ENCODE data around the gene SEC24C.
A peak's percentile ranks its signal among the peaks of the same experiment; 100 is the strongest.
"Not testable (repeated sequence)": the region's sequence is repeated elsewhere in the genome, so short reads cannot be mapped to it uniquely, and the experiment has no call there.

The SEC24C gene

GRCh38 chr10:73793456-73793855 lies 49.3 kb downstream of the SEC24C start:
- no peak for DNase-seq

- DNase-seq, result not testable (repeated sequence)
Measured at GRCh38 chr10:73795491-73795890, 51.3 kb downstream of the SEC24C start.

- DNase-seq, result not testable (repeated sequence)
Measured at GRCh38 chr10:73796035-73796434, 51.9 kb downstream of the SEC24C start.

DNA sequence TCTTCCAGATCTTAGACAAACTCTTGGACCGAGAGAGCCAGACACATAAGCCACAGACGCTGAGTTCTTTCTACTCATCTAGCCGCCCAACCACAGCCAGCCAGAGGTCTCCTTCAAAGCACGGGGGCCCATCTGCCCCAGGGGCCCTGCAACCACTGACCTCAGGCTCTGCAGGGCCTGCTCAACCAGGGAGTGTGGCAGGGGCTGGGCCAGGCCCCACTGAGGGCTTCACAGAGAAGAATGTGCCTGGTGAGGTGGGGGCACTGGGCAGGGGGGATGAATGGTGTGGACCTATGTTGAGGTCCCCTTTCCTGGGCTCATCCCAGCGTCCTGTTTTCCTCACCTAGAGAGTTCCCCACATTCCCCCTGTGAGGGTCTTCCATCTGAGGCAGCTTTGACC lies 52.6 kb downstream of the SEC24C start:
- DNase-seq, result no peak

DNA sequence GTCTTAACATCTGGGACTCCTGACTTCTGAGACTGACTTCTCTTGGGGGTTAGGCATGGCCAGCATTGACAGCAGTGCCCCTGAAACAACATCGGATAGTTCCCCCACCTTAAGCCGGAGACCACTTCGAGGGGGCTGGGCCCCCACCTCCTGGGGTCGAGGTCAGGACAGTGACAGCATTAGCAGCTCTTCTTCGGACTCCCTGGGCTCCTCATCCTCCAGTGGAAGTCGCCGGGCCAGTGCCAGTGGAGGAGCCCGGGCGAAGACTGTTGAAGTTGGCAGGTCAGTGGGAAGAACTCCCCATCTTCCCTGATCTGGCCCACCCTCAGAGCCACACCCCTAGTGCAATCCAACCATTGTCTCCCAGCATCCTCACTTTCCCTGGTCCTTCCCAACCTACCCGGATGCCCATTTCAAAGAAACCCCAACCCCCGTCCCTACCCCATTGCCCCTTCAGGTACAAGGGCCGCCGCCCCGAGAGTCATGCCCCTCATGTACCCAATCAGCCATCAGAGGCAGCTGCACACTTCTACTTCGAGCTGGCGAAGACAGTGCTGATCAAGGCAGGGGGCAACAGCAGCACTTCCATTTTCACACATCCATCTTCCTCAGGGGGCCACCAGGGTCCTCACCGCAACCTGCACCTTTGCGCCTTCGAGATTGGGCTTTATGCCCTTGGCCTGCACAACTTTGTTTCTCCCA lies 53.3 kb downstream of the SEC24C start:
- DNase-seq, result no peak

DNA sequence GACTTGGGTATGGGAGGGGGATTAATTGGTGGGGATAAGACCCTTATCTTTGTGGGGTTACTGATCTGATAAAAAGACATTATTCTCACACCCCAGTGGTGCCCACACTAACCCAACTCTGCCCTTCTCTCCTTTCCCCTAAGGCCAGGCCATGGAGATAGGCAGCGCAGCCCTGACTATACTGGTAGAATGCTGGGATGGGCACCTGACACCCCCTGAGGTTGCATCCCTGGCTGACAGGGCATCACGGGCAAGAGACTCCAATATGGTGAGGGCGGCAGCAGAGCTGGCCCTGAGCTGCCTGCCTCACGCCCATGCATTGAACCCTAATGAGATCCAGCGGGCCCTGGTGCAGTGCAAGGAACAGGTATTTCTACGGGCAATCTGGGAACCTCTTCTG lies 53.9 kb downstream of the SEC24C start:
- DNase-seq, result no peak

GRCh38 chr10:73798927-73799560 lies 54.9 kb downstream of the SEC24C start:
- DNase-seq, result no peak

DNA sequence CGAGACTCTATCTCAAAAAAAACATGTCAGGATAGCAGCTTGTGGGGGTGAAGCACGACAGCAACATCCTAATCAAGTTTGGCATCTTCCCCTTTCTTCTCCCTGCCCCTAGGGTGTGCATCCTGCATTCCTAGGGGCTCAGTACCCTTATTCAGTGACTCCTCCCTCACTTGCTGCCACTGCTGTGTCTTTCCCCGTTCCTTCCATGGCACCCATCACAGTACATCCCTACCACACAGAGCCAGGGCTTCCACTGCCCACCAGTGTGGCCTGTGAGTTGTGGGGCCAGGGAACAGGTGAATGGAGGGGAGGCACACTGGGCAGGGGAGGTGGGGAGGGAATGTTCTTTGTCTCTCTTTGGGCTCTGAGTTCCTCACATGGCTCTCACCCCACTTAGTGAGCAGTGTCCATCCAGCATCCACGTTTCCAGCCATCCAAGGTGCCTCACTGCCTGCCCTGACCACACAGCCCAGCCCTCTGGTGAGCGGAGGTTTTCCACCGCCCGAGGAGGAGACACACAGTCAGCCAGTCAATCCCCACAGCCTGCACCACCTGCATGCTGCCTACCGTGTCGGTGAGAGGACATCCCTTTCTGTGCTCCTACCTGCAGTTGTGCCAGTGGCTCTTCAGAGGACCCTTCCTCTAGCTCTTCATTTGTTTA lies 55.9 kb downstream of the SEC24C start:
- DNase-seq, result no peak

DNA sequence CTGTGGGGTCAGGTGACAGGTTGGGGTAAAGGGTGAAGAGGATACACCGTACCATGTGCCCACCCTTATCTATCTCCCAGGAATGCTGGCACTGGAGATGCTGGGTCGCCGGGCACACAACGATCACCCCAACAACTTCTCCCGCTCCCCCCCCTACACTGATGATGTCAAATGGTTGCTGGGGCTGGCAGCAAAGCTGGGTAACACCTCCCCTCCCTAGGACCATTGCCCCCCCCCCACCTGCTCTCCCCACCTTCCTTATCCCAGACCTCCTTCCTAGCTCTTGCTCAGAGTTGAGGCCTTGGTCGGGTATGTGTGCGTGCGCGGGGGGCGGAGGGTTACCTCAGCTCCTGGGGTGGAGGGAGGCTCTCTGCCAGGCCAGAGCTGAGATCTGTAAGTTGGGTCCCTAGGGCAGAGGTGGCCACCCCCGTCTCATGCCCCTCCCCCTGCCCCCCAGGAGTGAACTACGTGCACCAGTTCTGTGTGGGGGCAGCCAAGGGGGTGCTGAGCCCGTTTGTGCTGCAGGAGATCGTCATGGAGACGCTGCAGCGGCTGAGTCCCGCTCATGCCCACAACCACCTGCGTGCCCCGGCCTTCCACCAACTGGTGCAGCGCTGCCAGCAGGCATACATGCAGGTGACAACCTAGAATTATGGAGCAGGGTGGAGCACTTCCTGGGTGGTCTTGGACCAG lies 56.5 kb downstream of the SEC24C start:
- no peak for DNase-seq

DNA sequence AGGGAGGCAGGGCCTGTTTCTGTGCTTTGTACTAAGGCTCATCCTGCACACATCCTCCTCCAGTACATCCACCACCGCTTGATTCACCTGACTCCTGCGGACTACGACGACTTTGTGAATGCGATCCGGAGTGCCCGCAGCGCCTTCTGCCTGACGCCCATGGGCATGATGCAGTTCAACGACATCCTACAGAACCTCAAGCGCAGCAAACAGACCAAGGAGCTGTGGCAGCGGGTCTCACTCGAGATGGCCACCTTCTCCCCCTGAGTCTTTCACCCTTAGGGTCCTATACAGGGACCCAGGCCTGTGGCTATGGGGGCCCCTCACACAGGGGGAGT lies 57.0 kb downstream of the SEC24C start:
- DNase-seq, result no peak

DNA sequence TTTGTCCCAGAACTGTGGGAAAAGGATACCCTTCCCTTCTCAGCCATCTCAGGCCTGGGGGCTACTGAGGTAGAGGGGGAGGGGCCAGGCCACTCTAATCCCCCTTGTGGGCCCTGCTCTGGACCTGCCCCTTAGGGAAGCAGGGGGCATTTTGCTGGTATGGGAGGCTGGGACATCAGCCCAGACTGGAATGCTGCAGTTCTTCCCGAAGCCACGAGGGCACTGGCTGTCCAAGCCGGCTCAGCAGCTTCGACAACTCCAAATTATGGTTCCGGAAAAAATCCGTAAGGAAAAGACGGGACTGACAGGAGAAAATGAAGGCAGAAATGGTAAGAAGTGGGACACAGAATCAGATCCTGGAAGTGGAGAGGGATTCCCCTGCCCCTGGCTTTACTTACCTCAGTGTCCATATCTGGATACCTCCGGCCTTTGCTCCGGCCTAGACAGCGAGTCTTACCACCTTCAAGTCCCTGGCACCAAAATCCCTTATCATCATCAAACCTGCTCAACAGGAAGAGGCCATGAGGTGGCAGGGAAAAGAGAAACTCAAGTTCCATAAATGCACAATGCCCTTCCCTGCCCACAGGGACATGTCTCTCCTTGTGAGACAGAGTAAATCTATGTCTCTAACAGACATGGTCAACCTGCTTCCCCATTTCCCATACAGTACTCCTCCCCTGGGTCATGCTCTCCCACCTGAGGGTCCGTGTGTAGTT lies 58.3 kb downstream of the SEC24C start:
- no peak for DNase-seq

DNA sequence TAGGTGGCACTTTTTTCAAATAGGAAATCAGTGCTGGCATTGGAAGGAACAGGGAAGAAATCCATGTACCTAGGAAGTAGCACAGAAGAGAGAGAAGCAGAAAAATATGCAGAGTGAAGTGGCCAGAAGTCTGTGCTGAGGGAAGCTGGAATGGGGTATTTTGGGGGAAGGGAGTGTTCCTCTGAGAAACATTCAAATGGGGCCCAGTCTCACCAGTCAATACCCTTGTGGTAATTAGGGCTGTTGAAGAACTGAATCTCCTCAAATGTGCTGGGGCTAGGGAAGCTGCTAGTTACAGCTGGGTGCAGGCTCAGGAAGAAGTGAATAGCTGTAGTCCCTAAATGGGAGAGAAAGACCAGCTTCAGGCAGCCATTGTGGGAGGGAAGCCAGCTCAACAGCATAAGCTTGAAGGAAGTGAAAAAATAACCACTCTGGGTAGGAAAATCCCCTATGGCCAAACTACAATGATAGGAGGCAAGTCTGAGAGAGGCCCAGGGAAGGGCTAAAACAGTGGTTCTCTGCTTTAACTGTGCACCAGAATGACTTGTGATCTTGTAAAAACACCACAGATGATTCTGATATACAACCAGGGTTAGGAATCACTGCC lies 59.6 kb downstream of the SEC24C start:
- DNase-seq, result no peak

DNA sequence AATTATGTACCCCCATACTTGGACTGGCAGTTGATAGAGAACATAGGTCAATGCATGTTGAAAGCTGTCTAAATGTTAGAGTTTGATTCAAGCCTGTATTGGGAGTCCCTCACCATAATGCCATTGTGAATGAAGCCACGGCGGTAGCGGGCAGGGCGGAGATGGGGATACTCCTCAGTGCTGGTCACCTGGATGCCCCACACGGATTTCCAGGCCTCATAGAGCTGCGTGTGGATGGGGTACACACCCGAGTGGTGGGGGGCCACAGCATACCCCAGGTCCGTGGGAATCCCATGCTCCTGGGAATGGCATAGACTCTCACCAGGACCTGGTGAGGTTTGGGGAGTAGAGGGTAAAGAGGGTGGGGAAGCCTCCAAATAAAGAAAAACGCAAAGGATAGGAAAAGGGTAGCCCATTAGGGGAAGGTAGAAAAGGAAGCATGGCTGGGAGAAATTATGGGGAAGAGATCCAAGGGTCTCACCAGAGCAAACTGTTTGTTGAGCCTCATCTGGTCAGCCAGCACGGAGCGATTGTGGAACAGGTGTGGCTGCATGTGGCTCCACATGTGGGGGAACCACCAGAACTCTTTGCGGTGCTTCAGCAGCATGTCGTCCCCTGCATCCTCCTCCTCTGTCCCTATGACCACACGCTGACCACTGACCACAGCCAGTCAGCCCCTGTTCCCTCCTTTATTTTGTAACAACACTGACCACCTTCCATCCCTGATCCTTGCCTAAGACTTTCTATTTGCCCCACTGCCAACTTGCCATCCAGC lies 62.2 kb downstream of the SEC24C start:
- DNase-seq, result no peak

GRCh38 chr10:73807471-73807870 lies 63.3 kb downstream of the SEC24C start:
- DNase-seq, result no peak

GRCh38 chr10:73808021-73808815 lies 64.0 kb downstream of the SEC24C start:
- DNase-seq, result no peak

DNA sequence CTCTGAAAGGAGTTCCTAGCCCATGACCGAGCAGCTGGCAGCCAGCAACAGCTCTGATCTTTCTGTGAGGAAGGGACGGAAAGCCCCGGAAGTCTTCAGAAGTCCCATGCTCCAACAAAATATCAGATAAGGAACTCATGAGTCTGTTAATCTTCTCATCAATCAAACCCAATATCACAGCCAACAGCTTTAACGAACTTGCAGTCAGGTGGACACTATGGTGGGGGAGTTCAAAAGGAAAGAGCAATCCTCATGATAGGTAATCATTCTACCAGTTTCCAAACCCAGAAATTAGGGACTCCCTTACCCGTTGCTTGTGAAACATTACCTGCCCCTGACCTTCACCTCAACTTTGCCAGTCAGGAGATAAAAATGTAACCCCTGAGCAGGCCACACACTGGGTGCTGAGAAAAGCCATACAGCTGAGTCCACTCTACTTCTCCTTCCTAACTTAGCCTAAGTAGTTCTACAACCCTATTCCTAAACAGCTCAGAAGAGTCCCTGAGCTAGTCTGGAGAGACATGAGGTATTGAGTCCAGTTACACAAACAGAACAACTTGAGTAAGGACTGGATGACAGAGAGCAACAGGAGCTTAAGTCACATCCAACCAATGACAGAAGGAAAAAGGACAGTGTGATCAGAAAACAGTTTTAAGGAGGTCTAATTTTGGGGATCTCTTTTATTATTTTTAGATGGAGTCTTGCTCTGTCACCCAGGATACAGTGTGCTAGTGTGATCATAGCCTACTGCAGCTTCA lies 65.1 kb downstream of the SEC24C start:
- no peak for DNase-seq

- peak; percentile 13 for DNase-seq
Measured at GRCh38 chr10:73810358-73810734, 66.2 kb downstream of the SEC24C start.

DNA sequence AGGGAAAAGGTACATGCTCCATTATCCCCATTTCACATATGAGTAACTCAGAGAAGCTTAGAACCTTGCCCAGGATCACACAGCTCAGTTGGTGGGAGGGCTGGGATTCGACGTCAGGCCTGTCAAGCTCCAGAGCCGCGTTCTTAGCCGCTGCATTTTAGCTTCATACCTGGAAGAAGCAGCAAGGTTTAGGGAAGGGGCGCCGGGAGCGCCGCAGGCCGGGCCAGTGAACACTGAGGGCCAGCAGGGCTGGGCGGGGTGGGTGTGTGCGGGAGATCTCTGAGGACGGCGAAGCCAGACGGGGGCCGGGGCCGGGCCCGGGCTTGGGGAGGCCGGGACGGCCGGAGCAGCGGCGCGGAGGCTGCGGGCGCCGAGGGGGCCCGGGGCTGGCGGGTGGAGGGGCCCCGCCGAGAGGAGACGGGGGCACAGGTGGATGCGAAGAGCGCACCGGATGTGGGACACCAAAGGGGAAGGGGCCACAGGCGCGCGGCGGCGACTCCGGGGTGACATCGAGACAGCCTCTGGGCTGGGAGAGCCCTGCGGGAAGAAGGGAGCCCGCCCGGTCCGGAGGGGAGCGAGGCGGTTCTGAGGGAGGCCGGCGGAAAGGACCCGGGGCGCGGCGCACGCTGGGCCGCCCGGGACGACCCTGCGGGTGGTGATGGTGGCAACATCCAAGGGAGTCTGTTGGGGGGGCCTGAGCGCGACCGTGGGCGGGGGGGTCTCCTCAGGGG lies 66.7 kb downstream of the SEC24C start:
- peak; percentile 6 for DNase-seq

GRCh38 chr10:73812657-73813056 lies 68.5 kb downstream of the SEC24C start:
- DNase-seq, result no peak

All from fibroblast of skin of scalp (primary cell).